DMS53 treated with DMSO at 0.1 percent for 48 hours (cell line): ENCODE results near the gene LILRB2.
"Not testable (repeated sequence)": the region's sequence is repeated elsewhere in the genome, so short reads cannot be mapped to it uniquely, and the experiment has no call there.

Experiments used
- DNase-seq: peaks from one replicate; lab custom pipeline; 2025; ENCODE audit not compliant: unreplicated experiment; lab: John Stamatoyannopoulos, UW

Gene LILRB2

DNA sequence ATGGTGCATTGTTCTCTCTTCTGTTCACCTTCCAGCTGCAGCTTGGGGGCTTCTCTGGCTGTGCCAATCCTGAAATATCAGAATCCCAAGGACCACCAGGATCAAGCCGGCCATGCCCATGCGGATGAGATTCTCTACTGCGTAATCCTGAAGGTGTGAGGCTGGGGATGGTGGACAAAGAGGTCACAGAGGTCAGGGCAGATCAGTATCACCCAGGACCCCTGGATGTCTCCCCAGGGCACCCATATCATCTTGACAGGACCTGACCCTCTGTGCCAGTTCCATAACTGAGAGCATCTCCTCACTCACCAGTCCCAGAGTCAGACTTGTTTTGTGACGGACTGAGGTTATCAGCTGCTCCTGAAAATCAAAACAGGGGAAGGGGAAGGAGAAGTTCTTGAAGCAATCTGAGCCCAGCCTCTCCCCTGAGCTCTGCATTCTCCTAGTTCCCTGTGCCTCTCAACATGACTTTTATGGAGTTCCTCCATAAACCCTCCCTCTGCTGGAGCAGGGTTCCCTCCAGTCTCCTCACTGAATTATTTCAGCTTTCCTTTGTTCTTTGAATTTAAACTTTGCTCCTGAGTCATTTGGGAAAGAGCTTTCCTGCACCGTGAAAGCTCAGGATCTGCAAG is 26.6 kb upstream of the LILRB2 start:
- DNase-seq = no peak

DNA sequence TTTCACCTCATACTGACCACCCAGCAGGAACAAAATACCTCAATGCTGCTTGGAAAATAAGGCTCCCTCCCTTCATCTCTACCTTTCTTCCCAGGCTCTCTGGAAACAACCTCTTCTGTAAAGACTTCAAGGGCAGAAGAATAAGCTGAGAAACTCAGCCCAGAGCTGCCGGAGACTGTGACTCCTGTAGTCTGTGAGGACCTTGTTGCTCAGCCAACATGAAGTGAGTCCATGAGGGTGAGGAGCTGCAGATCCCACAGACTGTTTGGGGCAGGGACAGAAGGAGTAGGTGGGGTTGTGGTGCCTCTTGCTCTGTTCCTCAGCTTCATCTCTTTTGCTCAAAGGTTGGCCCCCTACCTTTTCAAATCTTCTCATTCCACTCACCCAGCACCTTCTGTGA is 24.2 kb upstream of the LILRB2 start:
- no peak for DNase-seq

DNA sequence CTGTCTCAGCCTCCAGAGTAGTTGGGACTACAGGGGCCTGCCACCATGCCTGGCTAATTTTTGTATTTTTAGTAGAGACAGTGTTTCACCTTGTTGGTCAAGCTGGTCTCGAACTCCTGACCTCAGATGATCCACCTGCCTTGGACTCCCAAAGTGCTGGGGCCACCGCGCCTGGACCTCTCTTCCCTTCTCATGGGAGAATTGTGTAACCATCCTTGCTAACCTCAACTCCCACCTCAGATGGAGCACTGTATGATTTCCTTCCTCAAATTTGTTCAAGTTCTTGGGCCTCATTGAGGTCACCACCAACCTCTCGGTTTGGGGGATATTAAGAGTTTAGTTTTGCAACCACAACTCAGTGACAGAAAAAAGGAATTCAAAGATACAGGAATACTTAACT is 21.3 kb upstream of the LILRB2 start:
- DNase-seq = no peak

DNA sequence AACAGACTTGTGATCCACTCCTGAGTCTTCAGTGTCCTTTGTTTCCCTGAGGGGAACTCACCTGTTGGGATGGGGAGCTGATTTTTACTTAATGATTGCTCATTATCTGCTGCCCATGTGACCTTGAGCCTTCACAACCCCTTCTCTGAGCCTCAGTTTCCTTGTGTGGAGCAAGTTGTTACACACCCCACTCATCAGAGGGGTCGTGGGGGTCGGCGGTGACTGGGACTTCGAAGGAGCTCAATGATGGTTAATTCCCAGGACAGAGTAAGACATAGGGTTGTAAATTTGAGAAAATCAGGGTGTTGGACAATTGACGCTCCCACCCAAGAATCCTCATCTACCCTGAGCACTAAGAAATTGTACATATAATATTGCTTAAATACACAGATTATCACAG is 18.6 kb upstream of the LILRB2 start:
- DNase-seq = no peak

DNA sequence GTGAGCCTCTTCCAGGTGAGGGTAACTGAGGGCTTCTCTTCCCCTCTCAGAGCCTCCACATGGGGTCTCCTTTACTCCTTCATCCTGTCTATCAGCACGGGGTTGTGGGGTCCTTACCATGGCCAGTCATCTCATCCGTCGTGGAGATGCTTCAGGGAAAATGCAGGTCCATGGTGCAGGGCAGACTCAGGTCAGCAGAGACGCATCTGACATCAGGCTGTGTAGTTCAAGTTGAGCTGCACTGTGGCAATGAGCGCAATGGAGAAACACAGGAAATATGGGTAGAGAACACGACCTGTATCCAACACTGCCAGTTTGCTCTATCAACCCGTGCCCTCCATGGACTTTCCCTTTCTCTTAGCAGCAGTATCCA is 18.2 kb upstream of the LILRB2 start:
- no peak for DNase-seq

DNA sequence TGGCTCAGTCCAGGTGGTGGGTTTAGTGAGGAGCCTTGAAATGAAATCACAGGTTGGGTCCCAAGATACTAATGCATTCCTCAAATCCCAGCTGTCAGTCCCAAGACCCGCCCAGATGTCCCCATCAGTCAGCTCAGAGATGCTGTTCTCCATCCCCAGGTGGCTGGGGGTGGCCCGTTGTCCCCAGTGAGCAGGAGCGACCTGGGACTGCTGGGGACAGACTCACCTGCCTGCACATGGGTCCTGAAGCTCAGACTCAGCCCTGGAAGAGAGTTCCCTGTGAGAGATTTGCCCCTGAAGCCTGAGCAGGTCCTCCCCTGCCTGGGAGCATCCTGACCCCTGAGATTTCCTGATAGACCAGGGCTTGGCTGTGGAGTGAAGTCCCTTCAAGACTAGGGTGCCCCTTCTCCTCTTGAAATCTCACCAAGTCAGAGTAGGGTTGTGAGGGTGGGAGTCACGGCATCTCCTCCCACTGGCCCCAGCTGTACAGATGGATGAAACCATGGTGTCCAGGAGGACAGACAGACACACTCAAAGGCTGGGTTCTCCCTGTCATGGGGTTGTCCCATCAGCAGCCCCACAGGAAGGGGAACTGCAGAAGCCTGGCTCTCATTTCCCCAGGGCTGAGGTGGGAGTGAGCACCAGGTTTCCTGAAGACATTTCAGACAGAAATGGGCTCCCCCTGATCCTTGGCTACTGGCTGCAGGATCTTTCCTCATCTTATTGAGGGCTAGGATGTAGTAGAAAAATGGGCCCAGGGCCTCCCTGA is 17.6 kb upstream of the LILRB2 start:
- DNase-seq = no peak

DNA sequence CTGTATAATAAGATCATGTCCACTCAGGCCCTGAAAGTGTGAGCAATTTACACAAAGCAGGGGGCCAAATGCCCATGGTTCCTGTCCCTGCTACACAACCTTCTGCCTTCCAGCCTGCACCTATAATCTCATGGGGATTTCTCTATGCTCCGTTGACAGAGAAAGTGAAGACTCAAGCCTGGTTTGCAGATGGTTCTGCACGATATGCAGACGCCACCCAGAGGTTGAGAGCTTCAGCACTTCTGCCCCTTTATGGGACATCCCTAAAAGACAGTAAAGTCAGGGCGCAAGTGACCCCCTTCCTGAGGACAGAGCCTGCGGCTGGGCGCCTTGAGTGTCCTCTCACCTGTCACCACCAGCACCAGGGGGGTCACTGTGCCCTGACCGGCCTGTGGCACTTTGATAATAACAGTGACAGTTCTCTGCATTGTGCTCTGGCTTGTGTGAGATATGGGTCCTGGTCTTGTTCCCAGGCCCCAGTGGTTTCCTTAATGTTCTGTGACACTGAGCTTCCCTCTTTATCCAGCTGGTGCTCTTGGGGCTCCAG is 16.9 kb upstream of the LILRB2 start:
- DNase-seq = no peak

DNA sequence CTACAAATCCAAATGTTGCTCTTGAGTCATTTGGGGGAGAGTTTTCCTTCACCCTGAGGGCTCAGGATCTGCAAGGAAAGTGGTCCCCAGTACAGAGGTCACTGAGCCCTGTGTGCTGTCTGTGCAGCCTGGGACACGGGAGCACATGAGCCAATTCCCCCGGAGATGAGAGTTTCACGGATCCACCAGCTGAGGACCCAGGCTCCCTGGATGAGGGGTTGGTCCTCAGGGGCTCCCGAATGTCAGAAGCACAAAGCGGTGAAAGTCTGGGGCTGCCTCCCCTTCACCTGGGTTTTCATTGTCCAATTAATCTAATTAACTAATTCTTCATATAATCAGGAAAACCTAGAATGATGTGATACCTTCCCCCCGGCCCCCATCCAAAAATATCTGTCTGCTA is 13.6 kb upstream of the LILRB2 start:
- DNase-seq = no peak

DNA sequence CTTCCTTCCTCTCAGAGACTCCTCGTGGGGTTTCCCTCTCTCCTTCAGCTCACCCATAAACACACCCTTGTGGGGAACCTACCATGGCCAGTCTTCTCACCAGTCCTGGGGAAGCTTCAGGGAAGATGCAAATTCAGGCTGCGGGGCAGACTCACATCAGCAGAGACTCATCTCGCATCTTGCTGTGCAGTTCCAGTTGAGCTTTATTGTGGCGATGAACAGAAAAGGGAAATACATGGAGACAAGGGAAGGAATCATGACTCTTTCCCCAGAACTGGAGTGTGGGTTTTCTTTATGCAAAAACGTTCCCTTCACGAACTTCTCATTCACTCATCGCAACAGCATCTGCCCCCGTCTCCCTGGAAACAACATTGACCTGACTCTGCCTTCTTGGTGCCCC is 8.2 kb upstream of the LILRB2 start:
- DNase-seq = not testable (repeated sequence)

DNA sequence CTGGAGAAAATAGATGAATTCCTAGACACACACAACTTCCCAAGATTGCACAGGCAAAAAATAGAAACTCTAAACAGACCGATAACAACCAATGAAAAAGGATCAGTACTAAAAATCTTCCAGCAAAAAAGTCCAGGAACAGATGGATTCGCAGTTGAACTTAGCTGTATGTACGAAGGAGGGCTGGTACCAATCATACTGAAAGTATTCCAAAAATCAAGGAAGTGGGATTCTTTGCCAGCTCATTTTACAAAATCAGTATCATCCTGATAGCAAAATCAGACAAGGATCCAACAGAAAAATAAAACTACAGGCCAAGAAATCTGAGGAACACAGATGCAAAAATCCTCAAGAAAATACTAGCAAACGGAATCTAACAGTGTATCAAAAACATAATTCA is 6.5 kb upstream of the LILRB2 start:
- no peak for DNase-seq

DNA sequence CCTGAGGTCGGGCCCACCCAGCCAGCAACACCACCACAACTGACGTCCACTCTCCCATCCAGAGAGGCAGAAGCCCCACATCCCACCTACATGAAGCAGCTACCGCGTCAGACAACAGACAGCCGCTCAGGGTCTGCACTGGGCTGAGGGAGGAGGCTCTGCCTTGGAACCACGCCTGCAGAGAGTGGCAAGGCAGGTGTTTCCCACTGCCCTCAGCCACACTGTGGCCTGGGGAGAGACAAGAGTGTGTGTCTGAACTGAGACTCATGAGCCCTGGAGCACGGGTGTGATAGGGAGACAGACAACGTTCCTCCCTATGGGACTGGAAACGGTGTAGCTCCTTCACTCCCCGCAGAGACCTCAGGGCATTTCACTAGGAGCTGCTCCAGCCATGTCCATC is 5.4 kb upstream of the LILRB2 start:
- not testable (repeated sequence) for DNase-seq

DNA sequence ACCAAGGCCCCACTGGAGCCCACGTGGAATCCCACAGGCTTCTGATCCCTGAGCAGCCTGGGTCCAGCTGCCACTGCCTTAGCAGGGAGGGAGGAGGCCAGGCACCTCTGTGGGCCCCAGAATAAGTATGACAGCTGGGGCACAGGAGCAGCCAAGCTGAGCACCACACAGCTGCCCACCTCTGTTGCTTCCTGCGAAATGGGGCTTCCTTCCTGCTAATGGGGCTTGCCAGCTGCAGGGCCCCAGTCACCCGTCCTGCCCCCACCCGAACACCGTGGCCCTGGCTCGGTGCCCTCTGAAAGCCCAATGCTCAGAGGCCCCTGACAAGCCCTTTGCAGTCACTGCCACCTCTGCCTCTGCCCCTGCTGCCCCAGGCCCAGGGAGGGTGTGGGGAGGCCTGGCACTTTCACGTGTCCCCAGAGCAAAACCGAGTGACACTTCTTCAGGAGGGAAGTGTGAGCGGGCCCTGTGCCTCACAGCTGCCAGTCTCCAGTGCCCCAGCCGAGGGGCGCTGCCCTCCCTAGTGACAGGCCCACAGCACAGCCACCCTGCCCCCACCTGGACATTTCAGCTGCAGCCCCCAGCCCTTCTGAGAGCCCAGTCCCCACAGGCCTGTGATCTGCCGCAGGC is 4.6 kb upstream of the LILRB2 start:
- DNase-seq = not testable (repeated sequence)

DNA sequence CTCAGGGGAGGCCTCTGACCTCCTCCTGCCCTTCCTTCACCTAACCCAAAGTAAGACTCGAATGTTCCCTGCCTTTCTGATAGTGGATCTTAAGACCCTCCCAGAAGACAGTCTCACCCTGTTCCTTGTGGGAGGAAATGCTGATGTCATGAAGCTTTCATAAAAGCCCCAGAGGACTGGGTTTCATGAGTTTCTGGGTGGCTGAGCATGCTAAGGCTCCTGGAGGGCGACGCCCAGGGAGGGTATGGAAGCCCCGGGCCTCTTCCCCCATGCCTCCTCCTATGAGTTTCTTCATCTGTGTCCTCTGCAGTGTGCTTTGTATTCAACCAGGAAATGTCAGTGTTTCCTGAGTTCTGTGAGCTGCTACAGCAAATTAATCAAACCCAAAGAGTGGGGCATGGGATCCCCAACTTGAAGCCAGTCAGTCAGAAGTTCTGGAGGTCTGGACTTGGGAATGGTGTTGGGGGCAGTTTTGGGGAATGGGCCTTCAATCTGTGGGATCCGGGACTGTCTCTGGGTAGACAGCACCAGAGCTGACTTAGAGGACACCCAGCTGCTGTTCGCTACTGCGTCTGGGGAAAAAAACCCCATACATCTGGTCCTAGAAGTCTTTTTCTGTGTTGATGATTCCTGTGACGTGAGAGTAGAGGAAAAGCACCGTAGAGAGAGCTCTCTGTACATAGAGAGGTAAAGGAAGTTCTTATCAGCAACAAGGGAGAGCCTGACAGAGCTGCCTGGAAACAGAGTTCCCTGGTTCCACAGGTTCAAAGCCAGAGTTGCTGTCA is 2.0 kb upstream of the LILRB2 start:
- no peak for DNase-seq

DNA sequence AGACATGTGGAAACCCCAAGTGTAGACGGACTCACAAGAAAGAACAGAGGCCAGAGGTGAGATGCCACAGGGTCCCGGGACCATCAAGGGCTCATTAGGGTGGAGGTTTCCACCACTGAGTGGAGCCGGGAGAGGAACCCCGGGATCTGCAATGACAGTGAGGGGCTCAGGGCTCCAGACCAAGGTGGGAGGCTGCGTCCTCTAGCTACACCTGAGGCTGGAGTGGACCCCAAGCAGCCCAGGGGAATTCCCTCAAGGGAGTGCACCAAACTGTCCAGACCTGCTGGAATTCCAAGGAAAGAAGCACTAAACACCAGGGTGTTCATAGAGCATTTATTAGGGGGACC is 792 bp upstream of the LILRB2 start:
- not testable (repeated sequence) for DNase-seq

DNA sequence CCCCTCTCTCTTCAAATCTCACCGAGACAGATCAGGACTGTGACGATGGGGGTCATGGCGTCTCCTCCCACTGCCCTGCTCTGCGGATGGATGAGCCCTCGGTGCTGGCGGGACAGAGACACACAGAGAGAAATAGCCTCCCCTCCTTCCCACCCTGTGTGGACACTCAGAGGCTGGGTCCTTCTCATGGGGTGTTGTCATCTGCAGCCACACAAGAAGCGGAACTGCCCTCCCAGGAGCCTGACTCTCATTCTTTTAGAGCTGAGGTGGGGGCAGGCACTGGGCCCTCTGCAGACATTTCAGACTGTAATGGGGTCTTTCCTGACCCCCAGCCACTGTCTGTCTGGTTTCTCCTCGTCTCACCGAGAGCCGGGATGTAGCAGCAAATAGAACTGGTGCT is 469 bp downstream of the LILRB2 start:
- not testable (repeated sequence) for DNase-seq

DNA sequence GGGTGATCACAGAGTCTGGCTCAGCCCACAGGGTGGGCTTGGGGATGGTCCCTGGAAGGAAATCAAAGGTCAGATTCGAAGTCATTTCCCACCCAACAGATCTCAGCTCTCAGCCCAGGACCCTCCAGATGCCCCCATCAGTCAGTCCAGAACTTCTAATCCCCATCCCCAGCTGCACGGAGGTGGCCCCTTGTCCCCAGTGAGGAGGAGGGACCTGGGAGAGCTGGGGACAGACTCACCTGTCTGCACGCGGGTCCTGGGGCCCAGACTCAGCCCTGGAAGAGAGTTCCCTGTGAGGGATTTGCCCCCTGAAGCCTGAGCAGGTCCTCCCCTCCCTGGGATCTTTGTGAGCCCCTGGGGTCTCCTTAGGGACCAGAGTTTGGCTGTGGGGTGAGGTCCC is 885 bp downstream of the LILRB2 start:
- DNase-seq = not testable (repeated sequence)

DNA sequence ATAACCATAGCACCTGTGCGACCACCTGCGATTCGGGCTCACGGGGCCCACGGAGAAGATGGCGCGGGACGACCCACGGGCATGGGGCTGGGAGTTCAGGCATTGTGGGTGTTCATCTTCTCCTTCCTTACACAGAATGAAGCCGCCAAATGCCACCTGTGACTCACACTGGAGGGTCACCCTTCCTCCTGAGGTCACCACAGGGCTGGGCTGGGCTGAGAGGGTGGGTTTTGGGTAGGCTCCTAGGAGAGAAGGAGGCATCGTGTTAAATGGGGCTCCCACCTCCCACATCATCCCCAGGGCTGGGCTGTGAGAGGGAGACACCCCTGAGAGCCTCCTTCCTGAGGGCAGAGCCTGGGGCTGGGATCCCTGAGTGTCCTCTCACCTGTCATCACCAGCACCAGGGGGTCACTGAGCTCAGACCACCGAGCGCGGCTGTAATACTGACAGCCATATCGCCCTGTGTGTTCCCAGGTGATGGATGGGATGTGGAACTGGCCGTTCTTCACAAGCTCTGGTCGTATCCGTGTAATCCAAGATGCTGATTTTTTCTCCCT is 1.4 kb downstream of the LILRB2 start:
- no peak for DNase-seq

DNA sequence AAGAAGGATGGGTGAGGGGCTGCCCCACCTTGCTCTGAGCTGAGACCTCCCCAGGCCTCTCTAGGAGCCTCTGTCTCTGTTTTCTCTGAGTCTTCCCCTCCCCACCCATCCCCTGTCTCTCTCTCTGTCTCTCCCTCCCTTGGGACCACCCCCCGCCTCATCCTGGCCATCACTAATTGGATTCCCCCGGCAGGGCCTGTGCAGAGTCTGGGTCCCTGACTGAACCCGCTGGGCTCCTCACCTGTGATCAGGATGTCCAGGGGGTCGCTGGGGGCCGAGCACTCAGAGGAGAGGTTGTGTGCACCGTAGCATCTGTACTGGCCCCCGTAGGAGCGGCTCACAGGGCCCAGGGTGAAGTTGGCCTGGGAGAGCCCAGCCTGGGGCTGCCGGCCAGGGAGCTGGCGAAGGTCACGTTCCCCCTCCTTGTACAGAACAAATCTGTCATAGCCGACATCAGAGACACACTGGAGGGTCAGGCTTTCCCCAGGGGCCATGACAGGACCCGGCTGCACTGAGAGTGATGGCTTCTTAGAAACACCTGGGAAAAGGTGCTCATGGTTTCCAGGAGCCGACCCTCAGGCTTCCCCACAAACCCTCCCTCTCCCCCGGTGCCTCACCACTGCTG is 2.2 kb downstream of the LILRB2 start:
- DNase-seq = not testable (repeated sequence)

DNA sequence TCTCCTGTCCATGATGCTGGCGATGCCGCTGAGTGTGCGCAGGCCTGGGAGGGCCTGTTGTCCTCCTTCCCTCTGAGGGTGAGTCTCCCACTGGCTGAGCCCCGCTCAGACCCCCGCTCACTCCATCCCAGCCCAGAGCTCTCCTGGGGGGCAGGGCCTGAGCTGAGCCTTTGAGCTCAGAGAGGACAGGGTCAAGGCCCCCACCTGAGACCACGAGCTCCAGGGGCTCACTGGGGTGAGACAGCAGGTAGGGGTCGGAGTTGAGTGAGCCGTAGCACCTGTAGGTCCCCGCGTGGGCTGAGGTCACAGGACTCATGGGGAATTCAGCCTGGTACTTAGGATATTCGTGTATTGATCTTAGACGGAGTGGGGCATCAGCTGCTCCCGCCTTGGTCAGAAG is 2.9 kb downstream of the LILRB2 start:
- not testable (repeated sequence) for DNase-seq

DNA sequence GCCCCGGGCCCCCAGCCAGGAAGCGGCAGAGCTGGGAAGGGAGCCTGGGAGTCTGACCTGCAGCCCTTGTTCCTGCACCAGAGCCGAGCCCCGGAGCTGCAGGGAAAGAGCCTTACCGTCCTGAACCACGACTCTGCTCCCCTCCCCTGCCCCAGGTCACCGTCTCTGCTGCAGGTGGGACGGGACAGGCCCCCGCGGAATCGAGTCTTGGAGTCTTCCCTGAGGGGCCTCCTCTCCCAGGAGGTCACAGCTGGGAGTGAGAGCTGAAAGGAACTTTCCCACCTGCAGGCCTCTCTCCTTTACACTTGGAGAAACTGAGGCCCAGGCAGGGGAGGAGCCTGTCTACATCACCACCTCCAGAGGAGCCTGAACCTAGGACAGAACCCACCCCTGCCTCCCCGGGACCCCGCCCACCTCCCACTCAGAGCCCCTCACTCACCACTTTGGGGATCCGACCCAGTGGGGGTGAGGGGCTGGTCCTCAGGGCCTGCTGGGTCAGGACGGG is 3.7 kb downstream of the LILRB2 start:
- not testable (repeated sequence) for DNase-seq
